Measurements from ENCODE around the gene INSC. TPM values are rescaled to one million over a fixed set of nuclear protein-coding genes. Genes with fewer than 3 reads are reported as not detected.

The INSC gene
- total RNA-seq, 1 donor from 2014 or later: 0.53 TPM

GRCh38 chr11:15198284-15198683, 83.6 kb downstream of the INSC start:
- no peak for FAIRE-seq
- no peak for DNase-seq (ENCODE audit: low read depth)
- no peak for TF ChIP-seq CTCF (IDR thresholded peaks at IDR 0.05; ENCODE audit: insufficient read depth, low read length, severe bottlenecking)
- Histone ChIP-seq H3K36me3 (ENCODE audit: control insufficient read depth, insufficient read depth, low read length) (no peaks in the 10 kb centered on the region), H3K4me3 (ENCODE audit: low read depth, low read length) (no peak overlapping the region), H3K27me3 (ENCODE audit: control insufficient read depth, insufficient read depth, low read length) (no peaks in the 10 kb centered on the region)

GRCh38 chr11:15199693-15200092, 85.0 kb downstream of the INSC start:
- Histone ChIP-seq H3K36me3 (ENCODE audit: control insufficient read depth, insufficient read depth, low read length) (no peaks in the 10 kb centered on the region), H3K4me3 (ENCODE audit: low read depth, low read length) (no peak overlapping the region), H3K27me3 (ENCODE audit: control insufficient read depth, insufficient read depth, low read length) (no peaks in the 10 kb centered on the region)
- DNase-seq (ENCODE audit: low read depth): peak; percentile 82
- TF ChIP-seq CTCF (IDR thresholded peaks at IDR 0.05; ENCODE audit: insufficient read depth, low read length, severe bottlenecking): no peak
- FAIRE-seq: peak; percentile 58

- no peaks in the 10 kb centered on the region for H3K27me3 ChIP-seq (ENCODE audit: control insufficient read depth, insufficient read depth, low read length)
- no peaks in the 10 kb centered on the region for H3K36me3 ChIP-seq (ENCODE audit: control insufficient read depth, insufficient read depth, low read length)
- H3K4me3 ChIP-seq (ENCODE audit: low read depth, low read length): no peak overlapping the region
- FAIRE-seq (no peak), DNase-seq (ENCODE audit: low read depth) (no peak)
- no peak for TF ChIP-seq CTCF (IDR thresholded peaks at IDR 0.05; ENCODE audit: insufficient read depth, low read length, severe bottlenecking)
Measured at GRCh38 chr11:15200696-15201095, 86.0 kb downstream of the INSC start.

GRCh38 chr11:15201586-15201985, 86.9 kb downstream of the INSC start:
- FAIRE-seq (no peak), DNase-seq (ENCODE audit: low read depth) (no peak)
- no peaks in the 10 kb centered on the region for H3K36me3 ChIP-seq (ENCODE audit: control insufficient read depth, insufficient read depth, low read length)
- no peaks in the 10 kb centered on the region for H3K27me3 ChIP-seq (ENCODE audit: control insufficient read depth, insufficient read depth, low read length)
- no peak for TF ChIP-seq CTCF (IDR thresholded peaks at IDR 0.05; ENCODE audit: insufficient read depth, low read length, severe bottlenecking)
- H3K4me3 ChIP-seq (ENCODE audit: low read depth, low read length): no peak overlapping the region

- no peaks in the 10 kb centered on the region for H3K27me3 ChIP-seq (ENCODE audit: control insufficient read depth, insufficient read depth, low read length)
- DNase-seq (ENCODE audit: low read depth): no peak
- TF ChIP-seq CTCF (IDR thresholded peaks at IDR 0.05; ENCODE audit: insufficient read depth, low read length, severe bottlenecking): no peak
- peak; percentile 72 for FAIRE-seq
- no peaks in the 10 kb centered on the region for H3K36me3 ChIP-seq (ENCODE audit: control insufficient read depth, insufficient read depth, low read length)
- H3K4me3 ChIP-seq (ENCODE audit: low read depth, low read length): no peak overlapping the region
Measured at GRCh38 chr11:15202626-15203025, 87.9 kb downstream of the INSC start.

GRCh38 chr11:15204711-15205110, 90.0 kb downstream of the INSC start:
- DNase-seq (ENCODE audit: low read depth): no peak
- H3K27me3 ChIP-seq (ENCODE audit: control insufficient read depth, insufficient read depth, low read length): no peaks in the 10 kb centered on the region
- no peak for TF ChIP-seq CTCF (IDR thresholded peaks at IDR 0.05; ENCODE audit: insufficient read depth, low read length, severe bottlenecking)
- no peaks in the 10 kb centered on the region for H3K36me3 ChIP-seq (ENCODE audit: control insufficient read depth, insufficient read depth, low read length)
- FAIRE-seq: no peak
- no peak overlapping the region for H3K4me3 ChIP-seq (ENCODE audit: low read depth, low read length)
